Osteoblast (primary cell): Measurements from ENCODE around the gene MTMR8. TPM values are rescaled to one million over a fixed set of nuclear protein-coding genes. Genes with fewer than 3 reads are reported as not detected.

Experiments used
- DNase-seq: peaks from one replicate; pipeline ENCODE4 v3.0.0; 2011; ENCODE audit warnings: low spot score, mixed read lengths; ENCODE audit not compliant: insufficient read length; ENCODE audit errors: missing footprints
- H2AFZ ChIP-seq: 2 replicates; pipeline ENCODE4 v1.6.0; 2011; ENCODE audit warnings: mild to moderate bottlenecking, low read length
- H3K27ac ChIP-seq: 2 replicates; pipeline ENCODE4 v1.5.1; 2011; ENCODE audit warnings: mild to moderate bottlenecking, low read depth, low read length, moderate library complexity
- H3K27me3 ChIP-seq: 2 replicates; pipeline ENCODE4 v1.6.0; 2012; ENCODE audit warnings: mild to moderate bottlenecking, control low read depth, inconsistent platforms, low read length, moderate library complexity; ENCODE audit not compliant: insufficient read depth
- H3K36me3 ChIP-seq: 2 replicates; pipeline ENCODE4 v1.5.1; 2011; ENCODE audit warnings: mild to moderate bottlenecking, low read length, control low read depth, moderate library complexity; ENCODE audit not compliant: insufficient read depth
- H3K4me1 ChIP-seq: 2 replicates; pipeline ENCODE4 v1.5.1; 2011; ENCODE audit warnings: mild to moderate bottlenecking, low read length, control low read depth, moderate library complexity; ENCODE audit not compliant: insufficient read depth
- H3K4me2 ChIP-seq: 2 replicates; pipeline ENCODE4 v1.6.0; 2011; ENCODE audit warnings: mild to moderate bottlenecking, low read length; ENCODE audit not compliant: insufficient read depth
- H3K4me3 ChIP-seq: fragments of 200-600 bp; sonication (generic); 3 replicates; pipeline ENCODE4 v1.5.1; 2012; ENCODE audit warnings: mild to moderate bottlenecking, low read length, inconsistent platforms; ENCODE audit not compliant: insufficient read depth
- H3K79me2 ChIP-seq: 2 replicates; pipeline ENCODE4 v1.6.0; 2012; ENCODE audit warnings: mild to moderate bottlenecking, low read length, control low read depth, inconsistent platforms; ENCODE audit not compliant: insufficient read depth
- H3K9me3 ChIP-seq: 2 replicates; pipeline ENCODE4 v1.5.1; 2011; ENCODE audit warnings: low read depth, low read length, control low read depth
- H4K20me1 ChIP-seq: 2 replicates; pipeline ENCODE4 v1.6.0; 2012; ENCODE audit warnings: mild to moderate bottlenecking, low read length, control low read depth; ENCODE audit not compliant: insufficient read depth
- CTCF ChIP-seq: IDR thresholded peaks from 2 replicates; pipeline ENCODE4 v1.5.1; 2011; ENCODE audit warnings: mild to moderate bottlenecking, low read depth, low read length, moderate library complexity; ENCODE audit errors: extremely low read depth
- total RNA-seq: library from RNA; depleted of rRNA; stranded (reverse); fragments of >200 nt; gene quantifications from 2 replicates; pipeline ENCODE4 v1.2.3, GENCODE V29; 2012

Gene MTMR8
- total RNA-seq, 1 donor = 0.72 TPM

- no peak for TF ChIP-seq CTCF
- H4K20me1 ChIP-seq = no peaks in the 10 kb centered on the region
- no peak overlapping the region for H2AFZ ChIP-seq
- H3K36me3 ChIP-seq = no peaks in the 10 kb centered on the region
- no peak overlapping the region for H3K27ac ChIP-seq
- no peaks in the 10 kb centered on the region for H3K4me1 ChIP-seq
- DNase-seq = no peak
- no peak overlapping the region for H3K4me2 ChIP-seq
- H3K9me3 ChIP-seq = peaks cover 3% of the 10 kb centered on the region
- no peak overlapping the region for H3K4me3 ChIP-seq
- no peaks in the 10 kb centered on the region for H3K27me3 ChIP-seq
- H3K79me2 ChIP-seq = no peaks in the 10 kb centered on the region
Observed at GRCh38 chrX:64379924-64380323, 15.3 kb downstream of the MTMR8 start.

GRCh38 chrX:64377753-64378152 lies 17.5 kb downstream of the MTMR8 start:
- no peak for DNase-seq
- Histone ChIP-seq H3K9me3 (peaks cover 3% of the 10 kb centered on the region), H3K79me2 (no peaks in the 10 kb centered on the region), H4K20me1 (no peaks in the 10 kb centered on the region), H2AFZ (no peak overlapping the region), H3K4me2 (no peak overlapping the region), H3K36me3 (no peaks in the 10 kb centered on the region), H3K27ac (no peak overlapping the region), H3K4me1 (no peaks in the 10 kb centered on the region), H3K27me3 (no peaks in the 10 kb centered on the region), H3K4me3 (no peak overlapping the region)
- no peak for TF ChIP-seq CTCF

- H2AFZ ChIP-seq = no peak overlapping the region
- H3K79me2 ChIP-seq = no peaks in the 10 kb centered on the region
- no peaks in the 10 kb centered on the region for H3K36me3 ChIP-seq
- no peaks in the 10 kb centered on the region for H3K4me1 ChIP-seq
- H3K9me3 ChIP-seq = no peaks in the 10 kb centered on the region
- H4K20me1 ChIP-seq = no peaks in the 10 kb centered on the region
- no peaks in the 10 kb centered on the region for H3K27me3 ChIP-seq
- DNase-seq = no peak
- TF ChIP-seq CTCF = no peak
- H3K4me2 ChIP-seq = no peak overlapping the region
- H3K27ac ChIP-seq = no peak overlapping the region
- no peak overlapping the region for H3K4me3 ChIP-seq
Observed at GRCh38 chrX:64352081-64352480, 43.2 kb downstream of the MTMR8 start.

GRCh38 chrX:64350521-64350920 lies 44.7 kb downstream of the MTMR8 start:
- H2AFZ ChIP-seq = no peak overlapping the region
- no peak for TF ChIP-seq CTCF
- H3K79me2 ChIP-seq = no peaks in the 10 kb centered on the region
- H3K27ac ChIP-seq = no peak overlapping the region
- H3K36me3 ChIP-seq = no peaks in the 10 kb centered on the region
- no peaks in the 10 kb centered on the region for H3K27me3 ChIP-seq
- H3K4me1 ChIP-seq = no peaks in the 10 kb centered on the region
- no peak for DNase-seq
- H3K4me2 ChIP-seq = no peak overlapping the region
- no peak overlapping the region for H3K4me3 ChIP-seq
- H4K20me1 ChIP-seq = no peaks in the 10 kb centered on the region
- no peaks in the 10 kb centered on the region for H3K9me3 ChIP-seq
